Right lobe of liver (tissue), 6 donors: ENCODE results near the gene CPTP. TPM values are rescaled to one million over a fixed set of nuclear protein-coding genes. Genes with fewer than 3 reads are reported as not detected.

Source experiments
- ATAC-seq, 4 donors: fragments of 200-7000 bp; cut with Tn5 transposase; one replicate each; pipeline ENCODE4 v1.9.1; 2020; ENCODE audit warnings: mild to moderate bottlenecking in 4 of 4, moderate library complexity in 4 of 4
- DNase-seq, 3 donors: peaks; one replicate each; pipeline ENCODE4 v3.0.0-alpha.2; 2020
- H3K27ac ChIP-seq, 3 donors: fragments of 200-600 bp; one replicate each; pipeline ENCODE4 v1.8.0; 2022
- H3K27me3 ChIP-seq, 2 donors: fragments of 200-600 bp; one replicate each; pipeline ENCODE4 v1.8.0; 2022
- H3K36me3 ChIP-seq, 4 donors: fragments of 200-600 bp; sonication (generic) in 1 of 4; one replicate each; pipeline versions ENCODE4 v1.5.1 to v1.8.0; 2017 to 2022; ENCODE audit warnings: control low read depth in 1 of 4
- H3K4me1 ChIP-seq, 4 donors: fragments of 200-600 bp; sonication (generic) in 1 of 4; one replicate each; pipeline versions ENCODE4 v1.5.1 to v1.8.0; 2017 to 2022; ENCODE audit warnings: control low read depth in 1 of 4
- H3K4me3 ChIP-seq, 3 donors: fragments of 200-600 bp; one replicate each; pipeline ENCODE4 v1.8.0; 2022
- H3K9me3 ChIP-seq, 4 donors: fragments of 200-600 bp; sonication (generic) in 1 of 4; one replicate each; pipeline versions ENCODE4 v1.5.1 to v1.8.0; 2017 to 2022; ENCODE audit warnings: control low read depth in 1 of 4
- POLR2A ChIP-seq: fragments of 450-650 bp; IDR thresholded peaks from one replicate; pipeline ENCODE4 v1.6.1; 2017; ENCODE audit warnings: antibody characterized with exemption, mild to moderate bottlenecking
- WGBS: methylation state at CpG from one replicate; pipeline ENCODE4 v1.1.6; 2018; ENCODE audit warnings: low coverage, low lambda C conversion rate; ENCODE audit not compliant: insufficient coverage; ENCODE audit errors: missing lambda C conversion rate; 5-methylcytosine and 5-hydroxymethylcytosine counted together
- intact Hi-C, 2 donors: fragments of 100-400 bp; cut with DNase I; formaldehyde crosslinking; loops; one replicate each; pipeline versions ENCODE4 v1.11.2 to v1.14.1; 2022
- total RNA-seq, 6 experiments: library from RNA; depleted of rRNA in 2 of 6; stranded (reverse); fragments of >200 nt in 2 of 6; fragmentation: NEBNext Ultra II Directional in 3 of 6; extraction: Animal tissue kit (Norgen Biotek cat#: 25700) in 3 of 6; gene quantifications; one replicate each; pipeline versions ENCODE4 v1.1.0 to v1.2.4, GENCODE V29; 2016 to 2023
- TF ChIP-seq, protein P1 (sequence below), 4 donors: fragments of 200-600 bp in 3 of 4; fragments of 450-650 bp in 1 of 4; IDR thresholded peaks; one replicate each; pipeline versions ENCODE4 v1.5.1 to v1.8.0; 2016 to 2022; ENCODE audit warnings: antibody characterized with exemption in 4 of 4, mild to moderate bottlenecking in 2 of 4
- donor health status: DM: no; HTN: yes; CAD: no.
- donor health status: DM: no; HTN: no; CAD: no.
- donor health status: DM: no; HTN: no; CAD: no.
- donor health status: DM: no; HTN: yes; CAD: no.
- donor health status: DM: no; HTN: yes; CAD: no.

The CPTP gene
- total RNA-seq, 6 experiments from 2014 or later, result 26.9 to 57.7 (median 33.1) TPM

DNA sequence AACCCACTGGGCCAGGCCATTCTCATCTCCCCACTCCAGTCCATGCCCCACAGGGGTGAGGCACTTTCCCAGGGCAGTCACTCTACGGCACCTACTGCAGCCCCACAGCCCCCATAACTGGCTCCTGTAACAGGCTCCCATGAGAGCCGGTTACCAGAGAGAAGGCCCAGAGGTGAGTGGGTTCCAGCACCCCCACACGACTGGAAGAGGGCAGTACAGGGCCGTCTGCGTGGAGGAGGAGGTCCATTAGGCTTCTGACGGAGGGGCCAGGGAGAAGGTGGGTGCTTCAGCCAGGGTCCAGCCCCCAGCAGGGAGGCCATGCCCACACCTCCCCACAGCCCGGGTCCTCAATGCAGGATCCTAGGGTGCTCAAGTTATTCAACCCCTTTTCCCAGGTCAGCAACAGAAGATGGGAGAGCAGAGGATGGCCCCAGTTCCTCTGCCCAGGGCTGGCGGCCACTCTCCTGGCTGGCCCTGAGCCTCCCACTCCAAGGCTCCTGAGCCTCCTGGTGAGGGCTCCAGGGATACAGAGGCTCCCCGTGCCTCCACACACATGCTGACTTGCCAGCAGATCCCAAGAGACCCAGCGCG lies 18.4 kb upstream of the CPTP start:
- H3K9me3 ChIP-seq, result no peaks in the 10 kb centered on the region
- no peak for DNase-seq
- H3K4me1 ChIP-seq, result peaks cover 0 to 35% (median 19%) of the 10 kb centered on the region in 4 donors
- H3K27me3 ChIP-seq, result no peaks in the 10 kb centered on the region
- WGBS, result 77% methylated on average over 2 of the region's 11 CpGs
- H3K36me3 ChIP-seq, result peaks cover 0 to 3% (median 0%) of the 10 kb centered on the region in 4 donors
- H3K4me3 ChIP-seq, result peak overlapping the region in 2 of 3 donors; percentile 66 to 92
- no peak for ATAC-seq
- no peak overlapping the region for H3K27ac ChIP-seq
- no peak for TF ChIP-seq POLR2A
- TF ChIP-seq, protein P1, sequence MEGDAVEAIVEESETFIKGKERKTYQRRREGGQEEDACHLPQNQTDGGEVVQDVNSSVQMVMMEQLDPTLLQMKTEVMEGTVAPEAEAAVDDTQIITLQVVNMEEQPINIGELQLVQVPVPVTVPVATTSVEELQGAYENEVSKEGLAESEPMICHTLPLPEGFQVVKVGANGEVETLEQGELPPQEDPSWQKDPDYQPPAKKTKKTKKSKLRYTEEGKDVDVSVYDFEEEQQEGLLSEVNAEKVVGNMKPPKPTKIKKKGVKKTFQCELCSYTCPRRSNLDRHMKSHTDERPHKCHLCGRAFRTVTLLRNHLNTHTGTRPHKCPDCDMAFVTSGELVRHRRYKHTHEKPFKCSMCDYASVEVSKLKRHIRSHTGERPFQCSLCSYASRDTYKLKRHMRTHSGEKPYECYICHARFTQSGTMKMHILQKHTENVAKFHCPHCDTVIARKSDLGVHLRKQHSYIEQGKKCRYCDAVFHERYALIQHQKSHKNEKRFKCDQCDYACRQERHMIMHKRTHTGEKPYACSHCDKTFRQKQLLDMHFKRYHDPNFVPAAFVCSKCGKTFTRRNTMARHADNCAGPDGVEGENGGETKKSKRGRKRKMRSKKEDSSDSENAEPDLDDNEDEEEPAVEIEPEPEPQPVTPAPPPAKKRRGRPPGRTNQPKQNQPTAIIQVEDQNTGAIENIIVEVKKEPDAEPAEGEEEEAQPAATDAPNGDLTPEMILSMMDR (IDR thresholded peaks at IDR 0.05), result no peak
- intact Hi-C loops, result no loop called here

DNA sequence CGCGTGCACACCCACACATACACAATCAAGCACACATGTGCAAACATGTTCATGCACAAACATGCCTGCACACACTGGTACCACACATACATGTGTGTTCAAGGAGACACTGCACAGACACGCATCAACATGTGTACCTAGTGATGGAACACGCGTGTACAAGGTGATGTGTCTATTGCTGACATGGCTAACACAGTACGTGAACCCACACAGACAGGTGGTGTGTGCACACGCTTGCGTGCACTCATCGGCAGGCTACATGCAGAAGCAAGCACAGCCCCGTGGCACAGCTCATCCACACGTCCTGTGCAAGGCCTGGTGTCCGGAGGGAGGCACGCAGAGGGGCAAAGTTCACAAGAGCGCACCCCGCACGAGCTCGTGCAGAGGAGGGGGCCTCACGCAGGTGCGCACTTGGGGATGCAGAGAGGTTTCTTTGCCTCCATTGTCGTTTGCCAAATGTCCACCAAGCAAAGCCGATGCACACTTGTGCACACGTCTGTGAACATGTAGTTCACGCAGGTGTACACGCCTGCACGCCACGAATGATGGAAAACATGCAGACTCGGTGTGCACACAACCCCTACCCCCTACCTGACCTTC lies 17.8 kb upstream of the CPTP start:
- peaks cover 0 to 9% (median 0%) of the 10 kb centered on the region in 4 donors for H3K36me3 ChIP-seq
- intact Hi-C loops, result no loop called here
- peaks cover 0 to 35% (median 19%) of the 10 kb centered on the region in 4 donors for H3K4me1 ChIP-seq
- DNase-seq, result no peak
- no peak overlapping the region for H3K27ac ChIP-seq
- TF ChIP-seq, protein P1 (IDR thresholded peaks at IDR 0.05), result no peak
- no peak for TF ChIP-seq POLR2A
- ATAC-seq, result no peak
- WGBS, result 51% methylated on average over 4 of the region's 27 CpGs
- peak overlapping the region; percentile 66 to 92 (median 71) for H3K4me3 ChIP-seq
- H3K9me3 ChIP-seq, result no peaks in the 10 kb centered on the region
- no peaks in the 10 kb centered on the region for H3K27me3 ChIP-seq

DNA sequence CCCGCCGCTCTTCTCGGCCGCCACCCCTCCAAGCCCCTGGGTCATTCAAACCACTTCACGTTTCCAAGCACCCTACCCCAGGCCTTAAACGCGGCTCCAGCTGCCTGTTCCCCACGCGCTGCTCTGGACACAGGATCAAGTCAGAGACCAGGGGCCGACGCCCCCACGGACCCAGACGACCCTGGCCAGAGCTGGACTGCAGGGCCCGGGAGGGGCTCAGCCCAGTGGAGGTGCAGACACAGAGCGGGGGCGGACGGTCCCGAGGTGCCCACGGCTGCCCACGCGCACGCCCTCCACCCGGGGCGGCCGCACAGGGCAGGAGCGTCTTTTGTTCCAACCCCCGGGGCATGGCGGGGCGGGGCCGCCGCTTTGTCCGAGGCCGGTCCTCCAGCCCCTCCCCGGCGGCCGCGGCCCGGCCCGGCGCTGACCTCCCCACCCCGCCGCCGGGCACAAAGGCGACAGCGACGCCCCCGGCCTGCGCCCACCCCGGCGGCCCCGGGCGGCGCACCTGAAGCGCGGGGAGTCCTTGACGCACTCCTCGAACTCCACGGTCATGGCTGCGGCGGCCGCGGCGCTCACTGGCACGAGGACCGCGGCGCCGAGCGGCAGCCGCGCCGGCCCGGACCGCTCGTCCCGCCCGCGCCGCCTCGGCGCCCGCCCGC lies 17.2 kb upstream of the CPTP start:
- DNase-seq, result peak in 1 of 3 donors; percentile 58
- Histone ChIP-seq H3K36me3 (peaks cover 0 to 15% (median 0%) of the 10 kb centered on the region in 4 donors), H3K27me3 (no peaks in the 10 kb centered on the region), H3K27ac (peak overlapping the region; percentile 47 to 90 (median 50)), H3K4me1 (peaks cover 0 to 35% (median 19%) of the 10 kb centered on the region in 4 donors), H3K9me3 (no peaks in the 10 kb centered on the region), H3K4me3 (peak overlapping the region; percentile 66 to 92 (median 71))
- intact Hi-C loops, result no loop called here
- whole genome bisulfite sequencing, result 0% methylated on average over 9 of the region's 83 CpGs
- peak in 2 of 4 donors; percentile 4 to 13 for ATAC-seq
- peak; percentile 22 for TF ChIP-seq POLR2A
- TF ChIP-seq, protein P1 (IDR thresholded peaks at IDR 0.05), result no peak

DNA sequence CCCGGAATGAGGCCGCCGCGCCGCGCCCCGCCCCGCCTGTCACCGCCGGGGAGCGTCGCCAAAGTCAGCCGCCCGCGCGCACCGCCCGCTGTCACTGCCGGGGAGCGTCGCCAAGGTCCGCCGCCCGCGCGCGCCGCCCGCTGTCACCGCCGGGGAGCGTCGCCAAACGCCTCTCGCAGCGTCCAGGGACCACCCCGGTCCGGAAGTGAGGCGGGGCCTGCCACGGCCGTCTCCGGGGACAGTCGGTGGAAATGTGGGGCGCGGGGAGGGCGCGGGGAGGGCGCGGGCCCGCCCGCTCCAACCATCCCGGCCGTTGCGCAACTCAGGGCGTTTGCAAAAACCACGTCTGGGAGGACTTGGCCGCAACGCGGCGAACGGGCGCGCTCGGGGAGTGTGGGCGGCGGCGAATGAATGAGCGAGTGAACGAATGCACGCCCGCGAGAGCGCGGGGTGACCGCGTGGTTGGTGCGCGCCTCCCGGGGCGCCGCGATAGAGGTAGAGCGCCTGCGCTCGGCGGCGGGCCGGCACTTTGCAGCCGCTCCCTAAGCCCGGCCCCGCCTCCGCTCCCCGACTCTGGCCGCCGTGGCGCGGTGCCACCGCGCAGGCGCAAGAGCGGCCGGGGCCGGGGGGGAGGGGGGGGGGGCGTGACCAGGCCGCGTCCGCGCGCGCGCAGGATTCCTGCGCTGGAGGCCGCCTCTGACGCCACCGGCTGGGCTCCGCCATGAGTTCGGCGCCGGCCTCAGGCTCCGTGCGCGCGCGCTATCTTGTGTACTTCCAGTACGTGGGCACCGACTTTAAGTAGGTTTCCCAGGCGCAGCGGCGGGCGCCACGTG lies 16.5 kb upstream of the CPTP start, which contains the start of the genes ACAP3 and PUSL1:
ACAP3 (minus strand) TSS at position 8 of the 833 bp plus-strand sequence. CDS start 115 bp downstream, outside the sequence.
PUSL1 (plus strand) TSS at position 675 of the 833 bp plus-strand sequence; CDS start at position 722, 47 bp downstream.
- no peaks in the 10 kb centered on the region for H3K9me3 ChIP-seq
- 0% methylated on average over 5 of the region's 131 CpGs for WGBS
- intact Hi-C loops, result no loop called here
- peaks cover 0 to 23% (median under 1%) of the 10 kb centered on the region in 4 donors for H3K36me3 ChIP-seq
- ATAC-seq (peak; percentile 70 to 85 (median 78)), DNase-seq (peak; percentile 90 to 94 (median 92))
- TF ChIP-seq, protein P1 (IDR thresholded peaks at IDR 0.05), result peak in 2 of 4 donors; percentile 3 to 30
- TF ChIP-seq POLR2A, result peak; percentile 30
- peak within 1 kb of the TSS; percentile 77 to 90 (median 87) for H3K27ac ChIP-seq
- peaks cover 0 to 35% (median 19%) of the 10 kb centered on the region in 4 donors for H3K4me1 ChIP-seq
- H3K4me3 ChIP-seq, result peak within 1 kb of the TSS; percentile 66 to 92 (median 92)
- H3K27me3 ChIP-seq, result no peaks in the 10 kb centered on the region
